ENCODE results near the gene EIF3I. TPM values are rescaled to one million over a fixed set of nuclear protein-coding genes. Genes with fewer than 3 reads are reported as not detected.

Gene EIF3I
- total RNA-seq, 2 donors from 2014 or later = 220 to 244 TPM

DNA sequence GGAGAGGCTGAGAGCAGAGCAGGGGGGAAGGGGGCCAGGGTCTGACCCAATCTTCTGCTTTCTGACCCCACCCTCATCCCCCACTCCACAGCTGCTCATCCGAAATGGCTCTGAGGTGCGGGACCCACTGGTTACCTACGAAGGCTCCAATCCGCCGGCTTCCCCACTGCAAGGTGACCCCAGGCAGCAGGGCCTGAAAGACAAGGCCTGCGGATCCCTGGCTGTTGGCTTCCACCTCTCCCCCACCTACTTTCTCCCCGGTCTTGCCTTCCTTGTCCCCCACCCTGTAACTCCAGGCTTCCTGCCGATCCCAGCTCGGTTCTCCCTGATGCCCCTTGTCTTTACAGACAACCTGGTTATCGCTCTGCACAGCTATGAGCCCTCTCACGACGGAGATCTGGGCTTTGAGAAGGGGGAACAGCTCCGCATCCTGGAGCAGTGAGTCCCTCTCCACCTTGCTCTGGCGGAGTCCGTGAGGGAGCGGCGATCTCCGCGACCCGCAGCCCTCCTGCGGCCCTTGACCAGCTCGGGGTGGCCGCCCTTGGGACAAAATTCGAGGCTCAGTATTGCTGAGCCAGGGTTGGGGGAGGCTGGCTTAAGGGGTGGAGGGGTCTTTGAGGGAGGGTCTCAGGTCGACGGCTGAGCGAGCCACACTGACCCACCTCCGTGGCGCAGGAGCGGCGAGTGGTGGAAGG lies 52.6 kb downstream of the EIF3I start:
- Mint-ChIP-seq H3K27ac (peak overlapping the region; percentile 78 to 94), H3K36me3 (peaks cover 9% of the 10 kb centered on the region), H3K4me3 (no peak overlapping the region), H3K9me3 (no peaks in the 10 kb centered on the region), H3K27me3 (no peaks in the 10 kb centered on the region), H3K4me1 (ENCODE audit: low read depth in 2 of 2) (peaks cover 32 to 33% of the 10 kb centered on the region in 2 donors)
- DNase-seq (ENCODE audit: low spot score) = no peak
- no peak for ATAC-seq

DNA sequence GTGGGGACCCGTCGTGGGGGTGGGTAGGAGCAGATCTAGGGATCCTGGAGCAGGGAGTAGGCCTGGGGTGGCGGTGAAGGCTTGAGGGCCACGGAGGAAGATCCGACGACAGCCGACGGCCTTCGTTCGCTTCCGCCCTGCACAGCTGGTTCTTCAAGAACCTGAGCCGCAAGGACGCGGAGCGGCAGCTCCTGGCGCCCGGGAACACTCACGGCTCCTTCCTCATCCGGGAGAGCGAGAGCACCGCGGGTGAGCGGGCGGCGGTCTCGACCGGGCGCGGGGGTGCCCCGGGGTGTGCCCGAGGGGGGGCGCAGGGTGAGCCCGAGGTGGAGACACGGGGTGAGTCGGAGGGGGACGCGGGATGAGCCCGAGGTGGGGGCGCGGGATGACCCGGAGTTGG lies 53.2 kb downstream of the EIF3I start:
- Mint-ChIP-seq H3K27ac (no peak overlapping the region), H3K36me3 (peaks cover 9% of the 10 kb centered on the region), H3K27me3 (no peaks in the 10 kb centered on the region), H3K9me3 (no peaks in the 10 kb centered on the region), H3K4me3 (no peak overlapping the region), H3K4me1 (ENCODE audit: low read depth in 2 of 2) (peaks cover 32 to 33% of the 10 kb centered on the region in 2 donors)
- ATAC-seq (no peak), DNase-seq (ENCODE audit: low spot score) (no peak)

DNA sequence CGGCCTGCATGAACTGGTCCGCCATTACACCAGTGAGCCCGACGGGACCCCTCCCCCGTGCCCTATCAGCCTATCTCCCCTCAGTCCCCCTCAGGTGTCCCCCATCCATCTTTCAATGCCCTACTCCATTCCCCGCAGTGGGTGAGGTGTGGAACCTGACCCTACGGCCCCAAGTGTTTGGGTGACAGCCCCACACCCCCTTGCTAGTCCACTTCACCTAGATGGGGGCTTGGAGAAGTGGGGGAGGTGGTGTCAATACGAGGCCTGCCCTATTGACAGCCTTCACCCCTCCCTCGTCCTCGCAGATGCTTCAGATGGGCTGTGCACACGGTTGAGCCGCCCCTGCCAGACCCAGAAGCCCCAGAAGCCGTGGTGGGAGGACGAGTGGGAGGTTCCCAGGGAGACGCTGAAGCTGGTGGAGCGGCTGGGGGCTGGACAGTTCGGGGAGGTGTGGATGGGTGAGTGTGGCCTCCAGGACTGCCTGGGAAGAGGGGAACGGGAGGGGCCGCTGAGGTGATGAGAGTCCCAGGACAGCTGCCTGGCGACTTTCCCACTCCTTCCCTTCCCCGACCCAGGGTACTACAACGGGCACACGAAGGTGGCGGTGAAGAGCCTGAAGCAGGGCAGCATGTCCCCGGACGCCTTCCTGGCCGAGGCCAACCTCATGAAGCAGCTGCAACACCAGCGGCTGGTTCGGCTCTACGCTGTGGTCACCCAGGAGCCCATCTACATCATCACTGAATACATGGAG lies 54.0 kb downstream of the EIF3I start:
- H3K27me3 Mint-ChIP-seq = no peaks in the 10 kb centered on the region
- no peak overlapping the region for H3K27ac Mint-ChIP-seq
- no peak for DNase-seq (ENCODE audit: low spot score)
- peaks cover 32 to 33% of the 10 kb centered on the region in 2 donors for H3K4me1 Mint-ChIP-seq (ENCODE audit: low read depth in 2 of 2)
- H3K36me3 Mint-ChIP-seq = peaks cover 9% of the 10 kb centered on the region
- H3K4me3 Mint-ChIP-seq = no peak overlapping the region
- no peak for ATAC-seq
- no peaks in the 10 kb centered on the region for H3K9me3 Mint-ChIP-seq

Other genes with a start within 250 kb of the EIF3I start
- 100 to 1,000 TPM; 156 TPM for gene KHDRBS1, start 208.5 kb upstream of the EIF3I start, total RNA-seq
- 10 to 100 TPM; 20.5 to 26.9 TPM for gene TMEM39B, start 149.5 kb upstream of the EIF3I start, total RNA-seq
- gene KPNA6, start 114.4 kb upstream of the EIF3I start, total RNA-seq = 10 to 100 TPM; 80.9 to 88.9 TPM
- gene TXLNA, start 42.7 kb upstream of the EIF3I start, total RNA-seq = 100 to 1,000 TPM; 101 to 118 TPM
- gene CCDC28B, start 21.8 kb upstream of the EIF3I start, total RNA-seq = 10 to 100 TPM; 12.4 to 13.6 TPM
- gene IQCC, start 16.7 kb upstream of the EIF3I start, total RNA-seq = 1 to 10 TPM; 1.7 to 5.0 TPM
- gene DCDC2B, start 13.3 kb upstream of the EIF3I start, total RNA-seq = under 1 TPM; 0.19 to 0.22 TPM
- gene TMEM234, start 54 bp upstream of the EIF3I start, total RNA-seq = 10 to 100 TPM; 15.6 to 15.8 TPM
- under 1 TPM in 1 of 2 donors, not detected in 1; 0.47 TPM for gene FAM167B, start 24.8 kb downstream of the EIF3I start, total RNA-seq
- 100 to 1,000 TPM in 1 of 2 donors, 10 to 100 TPM in 1; 66.4 to 140 TPM for gene LCK, start 28.9 kb downstream of the EIF3I start, total RNA-seq
- gene HDAC1, start 69.7 kb downstream of the EIF3I start, total RNA-seq = 100 to 1,000 TPM; 186 to 225 TPM
- gene MARCKSL1, start 113.8 kb downstream of the EIF3I start, total RNA-seq = 10 to 100 TPM; 11.8 to 35.9 TPM
- gene FAM229A, start 140.1 kb downstream of the EIF3I start, total RNA-seq = 10 to 100 TPM in 1 of 2 donors, 1 to 10 TPM in 1; 6.2 to 13.4 TPM
- under 1 TPM in 1 of 2 donors, not detected in 1; 0.36 TPM for gene TSSK3, start 140.1 kb downstream of the EIF3I start, total RNA-seq
- gene BSDC1, start 172.0 kb downstream of the EIF3I start, total RNA-seq = 10 to 100 TPM; 55.6 to 68.2 TPM
- gene ZBTB8B, start 242.7 kb downstream of the EIF3I start, total RNA-seq = not detected

Measured in natural killer cell treated with Interleukin-12 subunit alpha and Interleukin-12 subunit beta and Interleukin-15 and Interleukin-18, amount 100 ng/mL, for 72 hours (primary cell).